ENCODE data around the gene ELAVL1.
"Not testable (repeated sequence)": the region's sequence is repeated elsewhere in the genome, so short reads cannot be mapped to it uniquely, and the experiment has no call there.

The ELAVL1 gene

DNA sequence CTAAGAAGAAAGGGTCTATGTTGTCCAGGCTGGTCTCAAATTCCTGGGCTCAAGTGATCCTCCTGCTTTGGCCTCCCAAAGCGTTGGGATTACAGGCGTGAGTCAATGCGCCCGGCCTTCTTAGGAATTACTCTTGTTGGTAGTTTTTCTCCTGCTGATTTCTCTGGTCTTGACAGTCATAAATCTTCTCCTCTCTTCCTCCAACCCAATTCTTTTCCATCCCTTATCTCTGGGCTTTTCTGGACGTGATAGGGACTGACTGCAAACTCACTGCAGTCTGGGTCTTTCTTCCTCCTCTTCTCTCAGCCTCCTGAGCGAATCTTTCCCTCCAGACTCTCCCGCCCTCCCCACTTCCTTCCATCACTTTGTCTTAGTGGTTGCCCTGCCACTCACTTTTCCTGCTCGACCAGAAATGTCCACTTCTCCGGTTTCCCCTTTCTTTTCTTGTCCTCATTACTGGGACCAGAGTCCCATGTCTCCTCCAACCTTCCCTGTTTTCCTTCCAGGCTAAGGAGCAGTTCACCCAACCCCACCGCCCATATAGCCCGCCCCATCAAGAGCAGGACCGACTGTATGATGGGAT, 40.1 kb downstream of the ELAVL1 start:
- Histone ChIP-seq H3K4me3 (ENCODE audit: low read depth in 1 of 2, low read length in 2 of 2) (no peak overlapping the region), H3K36me3 (ENCODE audit: control insufficient read depth in 1 of 2, insufficient read depth in 2 of 2, low read length in 2 of 2) (peaks cover 44 to 78% of the 10 kb centered on the region in 2 donors), H3K9me3 (ENCODE audit: control insufficient read depth in 1 of 2, low read length in 2 of 2) (no peaks in the 10 kb centered on the region), H3K4me1 (ENCODE audit: control insufficient read depth in 1 of 2, insufficient read depth in 2 of 2, low read length in 2 of 2) (no peaks in the 10 kb centered on the region), H3K27ac (ENCODE audit: low read length) (no peak overlapping the region), H3K27me3 (ENCODE audit: low read depth, low read length) (no peaks in the 10 kb centered on the region)

- Histone ChIP-seq H3K9me3 (ENCODE audit: control insufficient read depth in 1 of 2, low read length in 2 of 2) (no peaks in the 10 kb centered on the region), H3K36me3 (ENCODE audit: control insufficient read depth in 1 of 2, insufficient read depth in 2 of 2, low read length in 2 of 2) (peaks cover 45 to 71% of the 10 kb centered on the region in 2 donors), H3K4me3 (ENCODE audit: low read depth in 1 of 2, low read length in 2 of 2) (no peak overlapping the region), H3K27ac (ENCODE audit: low read length) (no peak overlapping the region), H3K4me1 (ENCODE audit: control insufficient read depth in 1 of 2, insufficient read depth in 2 of 2, low read length in 2 of 2) (no peaks in the 10 kb centered on the region), H3K27me3 (ENCODE audit: low read depth, low read length) (no peaks in the 10 kb centered on the region)
These were observed 41.9 kb downstream of the ELAVL1 start for GRCh38 chr19:7963566-7963965.

DNA sequence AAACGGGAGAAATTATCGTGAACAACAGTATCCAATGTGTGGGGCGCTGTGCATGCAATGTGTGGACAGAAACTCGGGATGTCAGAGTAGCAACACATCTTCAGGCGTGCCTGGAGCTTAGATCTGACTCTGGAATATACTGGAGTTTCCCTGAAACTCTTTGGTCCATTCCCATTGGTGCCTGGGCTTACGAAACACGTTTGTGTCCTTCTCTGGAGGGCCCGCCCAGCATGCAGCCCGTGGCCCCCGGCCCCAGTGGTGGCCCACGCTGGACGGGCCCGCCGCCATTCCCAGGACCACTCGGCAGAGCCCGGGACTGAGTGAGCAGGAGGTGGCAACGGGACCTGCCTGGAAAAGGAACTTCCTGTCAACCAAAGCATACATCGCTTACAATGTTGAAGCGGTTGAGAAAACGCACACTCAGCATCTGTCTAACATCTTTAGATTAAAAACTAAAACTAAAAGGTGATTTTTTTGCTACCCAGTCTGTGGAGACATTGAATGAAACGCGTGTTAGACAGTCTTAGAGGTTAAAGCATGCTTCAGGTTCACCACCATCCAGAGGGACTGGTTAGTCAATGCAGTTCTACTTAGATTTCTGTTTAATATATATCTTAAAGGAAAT, 42.7 kb downstream of the ELAVL1 start:
- Histone ChIP-seq H3K27ac (ENCODE audit: low read length) (no peak overlapping the region), H3K4me3 (ENCODE audit: low read depth in 1 of 2, low read length in 2 of 2) (no peak overlapping the region), H3K27me3 (ENCODE audit: low read depth, low read length) (no peaks in the 10 kb centered on the region), H3K36me3 (ENCODE audit: control insufficient read depth in 1 of 2, insufficient read depth in 2 of 2, low read length in 2 of 2) (peaks cover 45 to 72% of the 10 kb centered on the region in 2 donors), H3K9me3 (ENCODE audit: control insufficient read depth in 1 of 2, low read length in 2 of 2) (no peaks in the 10 kb centered on the region), H3K4me1 (ENCODE audit: control insufficient read depth in 1 of 2, insufficient read depth in 2 of 2, low read length in 2 of 2) (no peaks in the 10 kb centered on the region)

DNA sequence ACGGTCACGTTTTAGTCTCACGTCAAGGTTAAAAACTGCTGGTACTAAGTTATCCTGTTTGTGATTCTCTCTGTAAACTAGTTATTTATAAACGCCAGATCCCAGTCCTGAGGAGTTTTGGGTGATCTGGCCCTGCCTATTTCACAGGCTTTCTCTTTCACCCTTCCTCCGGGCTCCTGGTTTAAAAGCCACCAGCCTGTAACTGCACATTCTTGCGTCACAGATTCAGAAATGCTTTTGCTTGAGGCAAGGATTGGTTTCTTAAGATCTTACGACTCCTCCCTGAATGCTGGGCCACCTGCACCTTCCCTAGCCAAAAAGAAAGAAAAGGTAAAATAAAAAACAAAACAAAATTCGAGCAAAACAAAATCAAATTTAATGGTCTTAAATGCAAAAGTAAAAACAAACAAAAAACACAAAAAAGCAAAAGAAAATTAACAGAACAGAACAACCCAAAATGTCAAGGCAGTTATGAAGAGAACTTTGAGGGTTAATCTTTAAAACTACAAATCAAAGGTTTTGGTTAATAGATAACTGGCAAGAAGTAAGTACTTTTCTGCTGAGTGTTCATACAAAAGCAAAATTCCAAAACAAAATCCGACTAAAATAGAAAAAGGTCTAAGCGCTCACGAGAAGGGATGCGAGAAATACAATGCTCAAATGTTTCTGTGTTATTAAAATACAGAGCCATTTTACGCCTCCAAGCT, 43.4 kb downstream of the ELAVL1 start:
- no peak overlapping the region for H3K27ac ChIP-seq (ENCODE audit: low read length)
- peaks cover 42 to 69% of the 10 kb centered on the region in 2 donors for H3K36me3 ChIP-seq (ENCODE audit: control insufficient read depth in 1 of 2, insufficient read depth in 2 of 2, low read length in 2 of 2)
- no peak overlapping the region for H3K4me3 ChIP-seq (ENCODE audit: low read depth in 1 of 2, low read length in 2 of 2)
- no peaks in the 10 kb centered on the region for H3K27me3 ChIP-seq (ENCODE audit: low read depth, low read length)
- H3K9me3 ChIP-seq (ENCODE audit: control insufficient read depth in 1 of 2, low read length in 2 of 2) = no peaks in the 10 kb centered on the region
- H3K4me1 ChIP-seq (ENCODE audit: control insufficient read depth in 1 of 2, insufficient read depth in 2 of 2, low read length in 2 of 2) = no peaks in the 10 kb centered on the region

DNA sequence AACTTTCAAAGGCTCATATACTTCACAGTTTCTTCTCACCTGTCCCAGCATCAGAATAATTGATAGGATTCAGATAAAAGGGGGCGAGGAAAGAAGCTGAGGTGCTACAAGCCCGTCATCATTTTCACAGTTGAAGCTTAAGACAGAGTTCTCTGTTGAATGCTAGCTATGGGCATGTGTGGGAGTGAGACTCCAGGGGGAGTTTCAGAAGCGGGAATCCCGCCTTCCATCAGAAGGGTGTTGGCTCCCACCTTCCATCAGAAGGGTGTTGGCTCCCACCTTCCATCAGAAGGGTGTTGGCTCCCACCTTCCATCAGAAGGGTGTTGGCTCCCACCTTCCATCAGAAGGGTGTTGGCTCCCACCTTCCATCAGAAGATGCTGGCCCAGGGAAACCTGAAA, 44.4 kb downstream of the ELAVL1 start:
- not testable (repeated sequence) for H3K4me1 ChIP-seq (ENCODE audit: control insufficient read depth in 1 of 2, insufficient read depth in 2 of 2, low read length in 2 of 2); H3K9me3 ChIP-seq (ENCODE audit: control insufficient read depth in 1 of 2, low read length in 2 of 2); H3K27ac ChIP-seq (ENCODE audit: low read length); H3K27me3 ChIP-seq (ENCODE audit: low read depth, low read length); H3K4me3 ChIP-seq (ENCODE audit: low read depth in 1 of 2, low read length in 2 of 2)
- peaks cover 34 to 59% of the 10 kb centered on the region in 2 donors for H3K36me3 ChIP-seq (ENCODE audit: control insufficient read depth in 1 of 2, insufficient read depth in 2 of 2, low read length in 2 of 2)

DNA sequence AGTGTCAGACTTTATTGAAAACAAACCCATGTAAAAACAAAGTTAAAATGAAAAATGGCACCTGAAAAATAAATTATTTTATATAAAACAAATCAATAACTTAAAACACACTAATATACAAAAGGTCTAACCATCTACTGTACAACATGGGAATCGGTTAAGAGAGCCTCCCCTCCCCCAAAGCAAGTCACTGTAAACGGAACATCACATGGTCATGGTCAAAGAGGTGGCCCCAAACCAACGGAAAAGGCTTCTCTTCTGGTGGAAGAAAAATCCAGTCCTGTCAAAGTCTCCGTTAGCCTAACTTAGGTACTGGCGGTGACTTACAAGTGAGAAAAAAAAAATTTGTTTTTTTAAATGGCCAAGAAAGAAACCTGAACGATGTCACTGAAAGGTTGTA, 46.2 kb downstream of the ELAVL1 start:
- Histone ChIP-seq H3K27ac (ENCODE audit: low read length) (no peak overlapping the region), H3K4me3 (ENCODE audit: low read depth in 1 of 2, low read length in 2 of 2) (no peak overlapping the region), H3K27me3 (ENCODE audit: low read depth, low read length) (no peaks in the 10 kb centered on the region), H3K4me1 (ENCODE audit: control insufficient read depth in 1 of 2, insufficient read depth in 2 of 2, low read length in 2 of 2) (no peaks in the 10 kb centered on the region), H3K9me3 (ENCODE audit: control insufficient read depth in 1 of 2, low read length in 2 of 2) (no peaks in the 10 kb centered on the region), H3K36me3 (ENCODE audit: control insufficient read depth in 1 of 2, insufficient read depth in 2 of 2, low read length in 2 of 2) (peaks cover 32 to 42% of the 10 kb centered on the region in 2 donors)

DNA sequence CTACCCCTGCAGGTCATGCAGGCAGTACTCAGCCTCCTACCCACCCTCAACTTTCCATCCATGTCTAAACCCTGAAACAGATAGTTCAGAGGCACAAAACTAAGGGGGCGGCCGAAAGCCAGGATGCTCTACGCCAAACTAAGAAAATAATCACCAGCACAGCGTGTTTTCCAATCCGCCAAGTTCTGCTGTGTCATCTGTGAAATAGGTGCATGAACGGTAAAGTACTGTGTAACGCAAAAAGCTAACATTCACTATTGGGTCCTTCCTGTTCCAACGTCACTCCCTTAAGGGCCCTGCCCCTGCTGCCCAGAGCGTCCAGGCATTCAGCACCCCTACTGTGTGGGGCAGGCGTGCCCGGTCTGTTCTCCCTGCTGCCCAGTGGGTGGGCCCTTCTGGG, 49.7 kb downstream of the ELAVL1 start:
- Histone ChIP-seq H3K4me1 (ENCODE audit: control insufficient read depth in 1 of 2, insufficient read depth in 2 of 2, low read length in 2 of 2) (no peaks in the 10 kb centered on the region), H3K27ac (ENCODE audit: low read length) (no peak overlapping the region), H3K36me3 (ENCODE audit: control insufficient read depth in 1 of 2, insufficient read depth in 2 of 2, low read length in 2 of 2) (peaks cover 5 to 18% of the 10 kb centered on the region in 2 donors), H3K27me3 (ENCODE audit: low read depth, low read length) (no peaks in the 10 kb centered on the region), H3K9me3 (ENCODE audit: control insufficient read depth in 1 of 2, low read length in 2 of 2) (no peaks in the 10 kb centered on the region), H3K4me3 (ENCODE audit: low read depth in 1 of 2, low read length in 2 of 2) (no peak overlapping the region)

- Histone ChIP-seq H3K9me3 (ENCODE audit: control insufficient read depth in 1 of 2, low read length in 2 of 2) (no peaks in the 10 kb centered on the region), H3K27me3 (ENCODE audit: low read depth, low read length) (no peaks in the 10 kb centered on the region), H3K4me1 (ENCODE audit: control insufficient read depth in 1 of 2, insufficient read depth in 2 of 2, low read length in 2 of 2) (no peaks in the 10 kb centered on the region), H3K36me3 (ENCODE audit: control insufficient read depth in 1 of 2, insufficient read depth in 2 of 2, low read length in 2 of 2) (peaks cover 0 to 12% of the 10 kb centered on the region in 2 donors), H3K4me3 (ENCODE audit: low read depth in 1 of 2, low read length in 2 of 2) (no peak overlapping the region), H3K27ac (ENCODE audit: low read length) (no peak overlapping the region)
These were observed 51.9 kb downstream of the ELAVL1 start for GRCh38 chr19:7953576-7953975.

DNA sequence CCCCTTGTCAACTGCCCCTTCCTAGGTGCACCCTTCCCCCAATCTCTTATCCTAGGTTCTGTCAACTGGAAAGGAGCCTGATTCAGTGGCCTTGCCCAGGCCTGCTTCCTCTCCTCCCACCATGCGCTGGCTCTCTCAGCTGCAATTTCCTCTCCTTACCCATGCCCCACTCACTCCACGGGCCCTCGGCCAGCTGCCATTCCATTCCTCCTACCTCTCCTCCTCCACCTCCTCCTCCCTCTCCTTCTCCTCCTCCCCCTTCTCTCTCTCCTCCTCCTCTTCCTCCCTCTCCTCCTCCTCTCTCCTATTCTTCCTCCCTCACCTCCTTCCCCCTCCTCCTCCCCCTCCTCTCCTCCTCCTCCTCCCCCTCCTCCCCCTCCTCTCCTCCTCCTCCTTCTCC, 52.4 kb downstream of the ELAVL1 start:
- H3K27me3 ChIP-seq (ENCODE audit: low read depth, low read length) = no peaks in the 10 kb centered on the region
- H3K27ac ChIP-seq (ENCODE audit: low read length) = no peak overlapping the region
- H3K9me3 ChIP-seq (ENCODE audit: control insufficient read depth in 1 of 2, low read length in 2 of 2) = no peaks in the 10 kb centered on the region
- no peaks in the 10 kb centered on the region for H3K4me1 ChIP-seq (ENCODE audit: control insufficient read depth in 1 of 2, insufficient read depth in 2 of 2, low read length in 2 of 2)
- peaks cover 0 to 7% of the 10 kb centered on the region in 2 donors for H3K36me3 ChIP-seq (ENCODE audit: control insufficient read depth in 1 of 2, insufficient read depth in 2 of 2, low read length in 2 of 2)
- H3K4me3 ChIP-seq (ENCODE audit: low read depth in 1 of 2, low read length in 2 of 2) = no peak overlapping the region

DNA sequence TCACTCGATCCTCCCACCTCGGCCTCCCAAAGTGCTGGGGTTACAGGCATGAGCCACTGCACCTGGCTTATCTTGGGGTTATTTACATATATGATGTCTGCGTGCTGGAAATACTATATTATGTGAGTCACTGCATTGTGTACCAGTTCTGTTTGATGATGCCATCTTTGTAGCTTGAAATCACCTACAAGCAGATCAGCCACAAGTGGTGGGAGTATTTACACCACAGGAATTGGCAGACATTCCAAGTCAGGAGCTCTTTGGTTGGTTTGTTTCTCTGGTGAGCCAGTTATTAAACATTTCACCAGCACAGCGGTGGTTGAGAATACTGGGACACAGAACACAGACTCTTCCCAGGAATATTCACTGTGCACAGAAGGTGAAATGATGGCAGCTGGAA, 57.5 kb downstream of the ELAVL1 start:
- H3K27ac ChIP-seq (ENCODE audit: low read length) = no peak overlapping the region
- no peaks in the 10 kb centered on the region for H3K9me3 ChIP-seq (ENCODE audit: control insufficient read depth in 1 of 2, low read length in 2 of 2)
- H3K4me3 ChIP-seq (ENCODE audit: low read depth in 1 of 2, low read length in 2 of 2) = no peak overlapping the region
- H3K4me1 ChIP-seq (ENCODE audit: control insufficient read depth in 1 of 2, insufficient read depth in 2 of 2, low read length in 2 of 2) = peaks cover 0 to 10% of the 10 kb centered on the region in 2 donors
- H3K27me3 ChIP-seq (ENCODE audit: low read depth, low read length) = no peaks in the 10 kb centered on the region
- H3K36me3 ChIP-seq (ENCODE audit: control insufficient read depth in 1 of 2, insufficient read depth in 2 of 2, low read length in 2 of 2) = no peaks in the 10 kb centered on the region

- Histone ChIP-seq H3K36me3 (ENCODE audit: control insufficient read depth in 1 of 2, insufficient read depth in 2 of 2, low read length in 2 of 2) (peaks cover 10 to 15% of the 10 kb centered on the region in 2 donors), H3K4me3 (ENCODE audit: low read depth in 1 of 2, low read length in 2 of 2) (peak overlapping the region; percentile 85 to 95), H3K4me1 (ENCODE audit: control insufficient read depth in 1 of 2, insufficient read depth in 2 of 2, low read length in 2 of 2) (peaks cover 0 to 29% of the 10 kb centered on the region in 2 donors), H3K27ac (ENCODE audit: low read length) (peak overlapping the region; percentile 66), H3K27me3 (ENCODE audit: low read depth, low read length) (no peaks in the 10 kb centered on the region), H3K9me3 (ENCODE audit: control insufficient read depth in 1 of 2, low read length in 2 of 2) (no peaks in the 10 kb centered on the region)
These were observed 61.2 kb downstream of the ELAVL1 start for GRCh38 chr19:7944177-7944761.

Measured in muscle layer of duodenum (tissue), 2 donors.